Erythroblast (primary cell): Measurements from ENCODE around the gene GABBR1.

Experiments
- GATA1 ChIP-seq: IDR thresholded peaks from 2 replicates; pipeline ENCODE4 v1.6.1; 2011; ENCODE audit warnings: low read depth, mild to moderate bottlenecking, control low read depth, low read length, moderate library complexity
- POLR2A ChIP-seq: IDR thresholded peaks from 2 replicates; pipeline ENCODE4 v1.6.1; 2011; ENCODE audit warnings: mild to moderate bottlenecking, low read length

DNA sequence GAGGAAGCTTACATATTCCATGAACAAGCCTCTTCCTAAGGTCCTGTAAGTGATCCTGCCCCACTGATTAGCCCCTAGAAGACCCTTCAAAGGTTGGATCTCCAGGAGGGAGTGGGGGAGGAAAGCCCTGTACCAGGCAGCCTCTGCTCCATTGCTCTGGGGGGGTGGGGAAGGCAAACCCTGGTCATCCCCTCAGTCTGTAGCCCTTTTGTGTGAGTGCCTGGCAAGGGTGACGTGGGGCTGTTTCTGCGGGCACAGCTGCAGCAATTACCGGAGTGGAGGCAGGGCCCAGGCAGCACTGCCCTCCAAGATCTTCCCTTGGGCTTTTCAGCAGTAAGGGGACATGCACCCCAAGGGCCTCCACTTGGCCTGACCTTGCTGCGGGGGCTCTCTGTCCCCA lies 23.8 kb upstream of the GABBR1 start, which contains the start of gene MOG:
- TF ChIP-seq POLR2A, result no peak
- no peak for TF ChIP-seq GATA1
